Stomach (tissue), 9 donors: Measurements from ENCODE around the gene SDK2. TPM values are rescaled to one million over a fixed set of nuclear protein-coding genes. Genes with fewer than 3 reads are reported as not detected.

ENCODE experiments used
- DNase-seq, 2 donors: peaks; one replicate each; pipeline versions ENCODE4 v3.0.0 to v3.0.0-alpha.2; 2013 to 2019
- H3K27ac ChIP-seq, 5 donors: fragments of 200-600 bp in 4 of 5; sonication (generic) in 4 of 5; one replicate each; pipeline ENCODE4 v1.5.1; 2013 to 2019; ENCODE audit warnings: mild to moderate bottlenecking in 1 of 5, moderate library complexity in 1 of 5
- H3K27me3 ChIP-seq, 3 donors: fragments of 200-600 bp; sonication (generic); one replicate each; pipeline ENCODE4 v1.5.1; 2017 to 2019; ENCODE audit warnings: mixed run types in 1 of 3
- H3K36me3 ChIP-seq, 4 donors: fragments of 200-600 bp; sonication (generic); 1 replicate in 3 of 4; 2 replicates in 1 of 4; pipeline ENCODE4 v1.5.1; 2016 to 2019
- H3K4me1 ChIP-seq, 4 donors: fragments of 200-600 bp; sonication (generic); one replicate each; pipeline ENCODE4 v1.5.1; 2016 to 2019
- H3K4me3 ChIP-seq, 4 donors: fragments of 200-600 bp; sonication (generic) in 3 of 4; one replicate each; pipeline ENCODE4 v1.5.1; 2016 to 2019; ENCODE audit warnings: mild to moderate bottlenecking in 1 of 4
- H3K9me3 ChIP-seq, 4 donors: fragments of 200-600 bp; sonication (generic); one replicate each; pipeline ENCODE4 v1.5.1; 2016 to 2019
- CTCF ChIP-seq, 7 experiments: fragments of 450-650 bp in 4 of 7; fragments of 200-600 bp in 3 of 7; sonication (generic) in 3 of 7; IDR thresholded peaks; one replicate each; pipeline ENCODE4 v1.5.1; 2016 to 2019; ENCODE audit warnings: antibody characterized with exemption in 7 of 7, control low read depth in 2 of 7, mild to moderate bottlenecking in 1 of 7
- EP300 ChIP-seq: sonication (generic); formaldehyde crosslinking; IDR thresholded peaks from one replicate; pipeline ENCODE4 v1.6.1; 2017; ENCODE audit warnings: antibody characterized with exemption
- POLR2A ChIP-seq, 4 donors: fragments of 450-650 bp; IDR thresholded peaks; one replicate each; pipeline ENCODE4 v1.6.1; 2016; ENCODE audit warnings: antibody characterized with exemption in 4 of 4, control low read depth in 2 of 4, mild to moderate bottlenecking in 1 of 4, moderate library complexity in 1 of 4
- POLR2AphosphoS5 ChIP-seq, 3 donors: sonication (generic); formaldehyde crosslinking; IDR thresholded peaks; one replicate each; pipeline ENCODE4 v1.6.1; 2016; ENCODE audit warnings: antibody characterized with exemption in 3 of 3
- WGBS, 5 donors: extraction: QIAGEN DNeasy Blood & Tissue Kit in 3 of 5; methylation state at CpG; one replicate each; pipeline versions ENCODE4 v1.1.5 to v1.1.7; 2013 to 2018; 5-methylcytosine and 5-hydroxymethylcytosine counted together
- intact Hi-C: fragments of 100-400 bp; cut with DNase I; formaldehyde crosslinking; loops from one replicate; pipeline ENCODE4 v1.15.1; 2023; ENCODE audit warnings: low total_unique reads
- polyA plus RNA-seq, 3 donors: library from polyadenylated mRNA; stranded (reverse); fragments of 200-250 nt; gene quantifications; one replicate each; pipeline ENCODE4 v1.2.3, GENCODE V29; 2013
- total RNA-seq, 5 donors: library from RNA; depleted of rRNA; stranded (reverse); fragments of >200 nt; gene quantifications; one replicate each; pipeline versions ENCODE4 v1.1.0 to v1.2.3, GENCODE V29; 2014 to 2016
- donor health status: healthy with polysubstance abuse.
- donor health status: Bipolar disorder and iron deficiency.
- donor health status: healthy.

The SDK2 gene
- total and polyA plus RNA-seq, 8 donors, result under 0.01 to 9.6 (median 0.44) TPM; not detected in 1

- H3K4me1 ChIP-seq, result no peaks in the 10 kb centered on the region
- H3K4me3 ChIP-seq, result no peak overlapping the region
- no peak for DNase-seq
- intact Hi-C loops, result no loop called here
- no peaks in the 10 kb centered on the region for H3K36me3 ChIP-seq
- H3K27me3 ChIP-seq, result peaks cover 0 to 35% (median 0%) of the 10 kb centered on the region in 3 donors
- TF ChIP-seq CTCF (IDR thresholded peaks at IDR 0.05) (no peak), EP300 (no peak), POLR2AphosphoS5 (IDR thresholded peaks at IDR 0.05) (no peak), POLR2A (IDR thresholded peaks at IDR 0.05) (no peak)
- 49 to 70% (median 65%) methylated on average over 4 of the region's 4 CpGs for WGBS, 5 donors
- H3K27ac ChIP-seq, result no peak overlapping the region
- peaks cover 0 to 12% (median 9%) of the 10 kb centered on the region in 4 donors for H3K9me3 ChIP-seq
Observed at GRCh38 chr17:73480740-73481139, 163.5 kb downstream of the SDK2 start.

GRCh38 chr17:73478768-73479424 is 165.3 kb downstream of the SDK2 start:
- H3K4me3 ChIP-seq, result no peak overlapping the region
- H3K27ac ChIP-seq, result no peak overlapping the region
- no peak for TF ChIP-seq POLR2A (IDR thresholded peaks at IDR 0.05)
- no peak for TF ChIP-seq CTCF (IDR thresholded peaks at IDR 0.05)
- no peak for TF ChIP-seq EP300
- TF ChIP-seq POLR2AphosphoS5 (IDR thresholded peaks at IDR 0.05), result no peak
- WGBS, 5 donors, result 82 to 89% (median 85%) methylated on average over 14 of the region's 14 CpGs
- peaks cover 0 to 9% (median 3%) of the 10 kb centered on the region in 4 donors for H3K4me1 ChIP-seq
- no peaks in the 10 kb centered on the region for H3K36me3 ChIP-seq
- no peaks in the 10 kb centered on the region for H3K9me3 ChIP-seq
- intact Hi-C loops, result no loop called here
- H3K27me3 ChIP-seq, result peaks cover 0 to 36% (median 0%) of the 10 kb centered on the region in 3 donors
- no peak for DNase-seq

GRCh38 chr17:73478334-73478733 is 165.9 kb downstream of the SDK2 start:
- Histone ChIP-seq H3K27ac (no peak overlapping the region), H3K27me3 (peaks cover 0 to 36% (median 0%) of the 10 kb centered on the region in 3 donors), H3K4me1 (peaks cover 0 to 11% (median 3%) of the 10 kb centered on the region in 4 donors), H3K4me3 (no peak overlapping the region), H3K36me3 (no peaks in the 10 kb centered on the region), H3K9me3 (no peaks in the 10 kb centered on the region)
- no peak for DNase-seq
- no peak for TF ChIP-seq EP300
- no peak for TF ChIP-seq CTCF (IDR thresholded peaks at IDR 0.05)
- TF ChIP-seq POLR2A (IDR thresholded peaks at IDR 0.05), result no peak
- no peak for TF ChIP-seq POLR2AphosphoS5 (IDR thresholded peaks at IDR 0.05)
- intact Hi-C loops, result no loop called here
- 70 to 81% (median 73%) methylated on average over 11 of the region's 11 CpGs for WGBS, 5 donors

GRCh38 chr17:73476890-73477350 is 167.3 kb downstream of the SDK2 start:
- intact Hi-C loops, result no loop called here
- Histone ChIP-seq H3K36me3 (no peaks in the 10 kb centered on the region), H3K4me3 (no peak overlapping the region), H3K27ac (no peak overlapping the region), H3K9me3 (no peaks in the 10 kb centered on the region), H3K4me1 (peaks cover 0 to 11% (median 3%) of the 10 kb centered on the region in 4 donors), H3K27me3 (peaks cover 0 to 28% (median 0%) of the 10 kb centered on the region in 3 donors)
- DNase-seq, result no peak
- TF ChIP-seq POLR2AphosphoS5 (IDR thresholded peaks at IDR 0.05) (no peak), EP300 (no peak), CTCF (IDR thresholded peaks at IDR 0.05) (no peak), POLR2A (IDR thresholded peaks at IDR 0.05) (no peak)
- WGBS, 5 donors, result 37 to 63% (median 59%) methylated on average over 12 to 13 of the region's 13 CpGs
